ENCODE measurements around the gene RAPGEF3. TPM values are rescaled to one million over a fixed set of nuclear protein-coding genes. Genes with fewer than 3 reads are reported as not detected.

Gene RAPGEF3
- total and polyA plus RNA-seq, 2 of the 8 experiments (the other 6 are each of a cell fraction or from before 2014, with no cell fraction given): 5.0 to 9.4 TPM

GRCh38 chr12:47705229-47705565, 53.5 kb downstream of the RAPGEF3 start:
- Histone ChIP-seq H2BK120ac (replicated peaks; ENCODE audit: low read depth, low read length) (no peak overlapping the region), H3K56ac (replicated peaks; ENCODE audit: insufficient read length, low read depth, low read length) (no peak overlapping the region), H3K27ac (ENCODE audit: low read depth, low read length) (peak overlapping the region; percentile 63), H3K79me2 (ENCODE audit: control insufficient read depth in 1 of 2, insufficient read depth in 2 of 2, low read length in 2 of 2) (peaks cover 0 to 20% of the 10 kb centered on the region in 2 experiments; a peak in 3 of 4 replicates), H4K8ac (ENCODE audit: extremely low read depth, insufficient read depth, low read length) (peak overlapping the region; percentile 76; the same call in 1 of the 2 replicates), H2AFZ (ENCODE audit: low read length) (no peak overlapping the region), H3K36me3 (ENCODE audit: control insufficient read depth in 2 of 4, insufficient read depth in 4 of 4, low read length in 3 of 4) (peaks cover 0 to 14% (median 3%) of the 10 kb centered on the region in 4 experiments; a peak in 5 of 8 replicates), H3K9ac (replicated peaks in 1 of 4; ENCODE audit: extremely low read depth in 1 of 4, low read depth in 3 of 4, low read length in 3 of 4) (peak overlapping the region in 3 of 4 experiments; percentile 2 to 59 (median 4); a peak in 4 of 7 replicates), H3K18ac (ENCODE audit: extremely low read depth, low read length) (no peak overlapping the region), H3K4ac (replicated peaks; ENCODE audit: insufficient read length, low read depth, low read length) (no peak overlapping the region), H4K91ac (replicated peaks; ENCODE audit: insufficient read length, low read length) (no peak overlapping the region), H2BK20ac (ENCODE audit: low read length) (no peak overlapping the region), H3K9me3 (ENCODE audit: insufficient read depth in 2 of 2, low read depth in 1 of 2, low read length in 1 of 2) (no peaks in the 10 kb centered on the region), H4K20me1 (replicated peaks in 1 of 2; ENCODE audit: control insufficient read depth in 1 of 2, insufficient read depth in 2 of 2, low read length in 2 of 2) (peaks cover 0 to 2% of the 10 kb centered on the region in 2 experiments), H2BK5ac (ENCODE audit: low read depth, low read length) (no peak overlapping the region), H3K4me2 (ENCODE audit: insufficient read depth in 1 of 2, low read depth in 2 of 2, low read length in 2 of 2) (peak overlapping the region; percentile 70 to 76), H3K4me1 (replicated peaks in 1 of 4; ENCODE audit: control insufficient read depth in 3 of 4, insufficient read depth in 4 of 4, low read length in 3 of 4) (peaks cover 0 to 3% (median 0%) of the 10 kb centered on the region in 4 experiments; a peak in 1 of 7 replicates), H3K14ac (ENCODE audit: insufficient read length) (no peak overlapping the region), H3K79me1 (ENCODE audit: low read depth, low read length) (peaks cover 8% of the 10 kb centered on the region; the same call in 1 of the 2 replicates), H3K23me2 (ENCODE audit: low read depth, low read length) (no peaks in the 10 kb centered on the region), H2BK15ac (ENCODE audit: low read length) (no peak overlapping the region), H3K4me3 (ENCODE audit: extremely low read depth in 1 of 4, insufficient read depth in 2 of 4, low read depth in 3 of 4, low read length in 4 of 4) (peak overlapping the region; percentile 42 to 92 (median 66)), H2AK5ac (ENCODE audit: low read depth, low read length) (no peak overlapping the region), H3K23ac (ENCODE audit: insufficient read length) (no peak overlapping the region), H2BK12ac (ENCODE audit: low read depth, low read length) (no peak overlapping the region), H3K27me3 (replicated peaks in 1 of 4; ENCODE audit: control insufficient read depth in 3 of 4, extremely low read depth in 1 of 4, insufficient read depth in 3 of 4, low read length in 3 of 4) (no peaks in the 10 kb centered on the region), H4K5ac (ENCODE audit: insufficient read length, low read depth, low read length) (peak overlapping the region; percentile 12)
- DNase-seq (ENCODE audit: low read depth in 1 of 2, low spot score in 2 of 2) (no peak), FAIRE-seq (no peak)
- ChIA-PET POLR2A (ENCODE audit: partially characterized antibody) (interaction anchor here (1.1 to 2.0 kb wide), 5 partner anchors 8 to 74 kb away, joined by 3 to 5 read pairs (median 4); no protein-coding TSS in a partner anchor), CTCF (ENCODE audit: partially characterized antibody) (interaction anchor here (0.7 to 64.6 kb wide), 3 partner anchors 12 to 74 kb away, joined by 3 to 2442 read pairs (median 38); partner anchors contain the start of gene SLC48A1)
- WGBS, 2 experiments (ENCODE audit: extremely low coverage in 1 of 2, insufficient coverage in 1 of 2, insufficient read length in 1 of 2, insufficient replicate concordance in 2 of 2, low coverage in 1 of 2, low lambda C conversion rate in 2 of 2, missing lambda C conversion rate in 1 of 2): 15% methylated on average over 9 of the region's 9 CpGs; no CpG with 5 or more reads in 1 of the 2 experiments
- TF ChIP-seq CBX5 (IDR thresholded peaks at IDR 0.05; ENCODE audit: low read depth, low read length) (no peak), FOSL1 (IDR thresholded peaks at IDR 0.05; ENCODE audit: insufficient read depth, low read depth, low read length) (no peak), JUND (IDR thresholded peaks at IDR 0.05; ENCODE audit: low read length) (no peak), SP2 (IDR thresholded peaks at IDR 0.05; ENCODE audit: low read length) (no peak), TAF7 (optimal IDR thresholded peaks at IDR 0.05; ENCODE audit: borderline replicate concordance, low read depth, low read length) (no peak), KDM4A (IDR thresholded peaks at IDR 0.05; ENCODE audit: low read depth, low read length, severe bottlenecking) (no peak), GTF2F1 (IDR thresholded peaks at IDR 0.05; ENCODE audit: borderline replicate concordance, low read depth, low read length) (no peak), SIRT6 (IDR thresholded peaks at IDR 0.05; ENCODE audit: low read length) (no peak), TEAD4 (IDR thresholded peaks at IDR 0.05; ENCODE audit: low read depth, low read length) (no peak), SP1 (IDR thresholded peaks at IDR 0.05; ENCODE audit: low read depth, low read length) (no peak), BCL11A (IDR thresholded peaks at IDR 0.05; ENCODE audit: low read depth in 2 of 2, low read length in 2 of 2) (no peak)
- TF ChIP-seq, protein P1, sequence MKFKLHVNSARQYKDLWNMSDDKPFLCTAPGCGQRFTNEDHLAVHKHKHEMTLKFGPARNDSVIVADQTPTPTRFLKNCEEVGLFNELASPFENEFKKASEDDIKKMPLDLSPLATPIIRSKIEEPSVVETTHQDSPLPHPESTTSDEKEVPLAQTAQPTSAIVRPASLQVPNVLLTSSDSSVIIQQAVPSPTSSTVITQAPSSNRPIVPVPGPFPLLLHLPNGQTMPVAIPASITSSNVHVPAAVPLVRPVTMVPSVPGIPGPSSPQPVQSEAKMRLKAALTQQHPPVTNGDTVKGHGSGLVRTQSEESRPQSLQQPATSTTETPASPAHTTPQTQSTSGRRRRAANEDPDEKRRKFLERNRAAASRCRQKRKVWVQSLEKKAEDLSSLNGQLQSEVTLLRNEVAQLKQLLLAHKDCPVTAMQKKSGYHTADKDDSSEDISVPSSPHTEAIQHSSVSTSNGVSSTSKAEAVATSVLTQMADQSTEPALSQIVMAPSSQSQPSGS (IDR thresholded peaks at IDR 0.05; ENCODE audit: low read length): no peak

Measured in H1 (cell line).